Ishikawa (cell line): ENCODE data around the gene CEP135.

Experiments
- CREB1 ChIP-seq: IDR thresholded peaks from 2 replicates; pipeline ENCODE4 v1.6.1; 2012; ENCODE audit warnings: low read depth
- EP300 ChIP-seq: IDR thresholded peaks from 2 replicates; pipeline ENCODE4 v1.6.1; 2012; ENCODE audit warnings: borderline replicate concordance
- FOXM1 ChIP-seq: IDR thresholded peaks from 2 replicates; pipeline ENCODE4 v1.6.1; 2012; ENCODE audit warnings: low read depth, borderline replicate concordance
- RAD21 ChIP-seq: IDR thresholded peaks from 2 replicates; pipeline ENCODE4 v1.6.1; 2012; ENCODE audit warnings: low read depth
- TCF12 ChIP-seq: IDR thresholded peaks from 2 replicates; pipeline ENCODE4 v1.6.1; 2012; ENCODE audit warnings: low read depth
- YY1 ChIP-seq: IDR thresholded peaks from 2 replicates; pipeline ENCODE4 v1.6.1; 2012; ENCODE audit warnings: low read depth
- ZBTB7A ChIP-seq: IDR thresholded peaks from 2 replicates; pipeline ENCODE4 v1.6.1; 2012; ENCODE audit warnings: low read depth
- TF ChIP-seq, protein P1 (sequence below): IDR thresholded peaks from 2 replicates; pipeline ENCODE4 v1.6.1; 2012; ENCODE audit warnings: low read depth, mild to moderate bottlenecking
- TF ChIP-seq, protein P2 (sequence below): IDR thresholded peaks from 2 replicates; pipeline ENCODE4 v1.6.1; 2012
- TF ChIP-seq, protein P3 (sequence below): IDR thresholded peaks from 2 replicates; pipeline ENCODE4 v1.6.1; 2012

DNA sequence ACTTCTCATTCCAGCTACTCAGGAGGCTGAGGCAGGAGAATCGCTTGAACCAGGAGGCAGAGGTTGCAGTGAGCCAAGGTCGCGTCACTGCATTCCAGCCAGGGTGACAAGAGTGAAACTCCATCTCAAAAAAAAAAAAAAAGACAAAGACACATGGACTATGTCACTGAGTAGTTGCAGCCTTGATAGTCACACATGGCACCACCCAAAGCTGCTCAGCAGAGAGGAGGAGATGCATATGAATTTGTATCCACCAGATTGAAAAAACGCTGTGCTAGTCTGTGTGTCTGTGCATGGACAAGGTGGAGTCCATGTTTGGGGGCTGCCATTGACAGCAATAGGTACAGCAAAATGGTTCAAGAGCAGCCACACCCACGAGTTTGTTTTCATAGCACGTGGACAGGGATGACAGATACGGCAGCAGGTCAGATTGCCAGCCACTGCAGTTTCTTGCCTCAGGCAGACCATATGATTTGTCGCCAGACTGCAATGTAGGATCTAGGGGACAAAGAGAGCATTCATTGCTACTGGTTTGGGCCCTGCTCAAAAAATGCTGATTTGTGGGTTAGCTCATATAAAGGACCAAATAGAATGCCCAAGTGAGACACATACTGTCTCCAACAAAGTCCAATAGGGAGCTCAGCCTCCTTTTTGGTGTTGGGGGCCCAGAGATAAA is 89.9 kb downstream of the CEP135 start:
- TF ChIP-seq, protein P1, sequence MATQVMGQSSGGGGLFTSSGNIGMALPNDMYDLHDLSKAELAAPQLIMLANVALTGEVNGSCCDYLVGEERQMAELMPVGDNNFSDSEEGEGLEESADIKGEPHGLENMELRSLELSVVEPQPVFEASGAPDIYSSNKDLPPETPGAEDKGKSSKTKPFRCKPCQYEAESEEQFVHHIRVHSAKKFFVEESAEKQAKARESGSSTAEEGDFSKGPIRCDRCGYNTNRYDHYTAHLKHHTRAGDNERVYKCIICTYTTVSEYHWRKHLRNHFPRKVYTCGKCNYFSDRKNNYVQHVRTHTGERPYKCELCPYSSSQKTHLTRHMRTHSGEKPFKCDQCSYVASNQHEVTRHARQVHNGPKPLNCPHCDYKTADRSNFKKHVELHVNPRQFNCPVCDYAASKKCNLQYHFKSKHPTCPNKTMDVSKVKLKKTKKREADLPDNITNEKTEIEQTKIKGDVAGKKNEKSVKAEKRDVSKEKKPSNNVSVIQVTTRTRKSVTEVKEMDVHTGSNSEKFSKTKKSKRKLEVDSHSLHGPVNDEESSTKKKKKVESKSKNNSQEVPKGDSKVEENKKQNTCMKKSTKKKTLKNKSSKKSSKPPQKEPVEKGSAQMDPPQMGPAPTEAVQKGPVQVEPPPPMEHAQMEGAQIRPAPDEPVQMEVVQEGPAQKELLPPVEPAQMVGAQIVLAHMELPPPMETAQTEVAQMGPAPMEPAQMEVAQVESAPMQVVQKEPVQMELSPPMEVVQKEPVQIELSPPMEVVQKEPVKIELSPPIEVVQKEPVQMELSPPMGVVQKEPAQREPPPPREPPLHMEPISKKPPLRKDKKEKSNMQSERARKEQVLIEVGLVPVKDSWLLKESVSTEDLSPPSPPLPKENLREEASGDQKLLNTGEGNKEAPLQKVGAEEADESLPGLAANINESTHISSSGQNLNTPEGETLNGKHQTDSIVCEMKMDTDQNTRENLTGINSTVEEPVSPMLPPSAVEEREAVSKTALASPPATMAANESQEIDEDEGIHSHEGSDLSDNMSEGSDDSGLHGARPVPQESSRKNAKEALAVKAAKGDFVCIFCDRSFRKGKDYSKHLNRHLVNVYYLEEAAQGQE, result no peak
- TF ChIP-seq, protein P2, sequence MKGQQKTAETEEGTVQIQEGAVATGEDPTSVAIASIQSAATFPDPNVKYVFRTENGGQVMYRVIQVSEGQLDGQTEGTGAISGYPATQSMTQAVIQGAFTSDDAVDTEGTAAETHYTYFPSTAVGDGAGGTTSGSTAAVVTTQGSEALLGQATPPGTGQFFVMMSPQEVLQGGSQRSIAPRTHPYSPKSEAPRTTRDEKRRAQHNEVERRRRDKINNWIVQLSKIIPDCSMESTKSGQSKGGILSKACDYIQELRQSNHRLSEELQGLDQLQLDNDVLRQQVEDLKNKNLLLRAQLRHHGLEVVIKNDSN, result no peak
- TF ChIP-seq, protein P3, sequence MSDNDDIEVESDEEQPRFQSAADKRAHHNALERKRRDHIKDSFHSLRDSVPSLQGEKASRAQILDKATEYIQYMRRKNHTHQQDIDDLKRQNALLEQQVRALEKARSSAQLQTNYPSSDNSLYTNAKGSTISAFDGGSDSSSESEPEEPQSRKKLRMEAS, result no peak
- no peak for TF ChIP-seq TCF12
- no peak for TF ChIP-seq YY1
- no peak for TF ChIP-seq RAD21
- no peak for TF ChIP-seq CREB1
- TF ChIP-seq FOXM1, result no peak
- TF ChIP-seq EP300, result no peak
- TF ChIP-seq ZBTB7A, result no peak
